ENCODE measurements around the gene AOC3.
"Not testable (repeated sequence)": the region's sequence is repeated elsewhere in the genome, so short reads cannot be mapped to it uniquely, and the experiment has no call there.

The AOC3 gene

GRCh38 chr17:42844761-42845555, 6.0 kb upstream of the AOC3 start:
- no peak for DNase-seq

GRCh38 chr17:42845556-42845917, 5.5 kb upstream of the AOC3 start:
- DNase-seq: no peak

GRCh38 chr17:42845918-42846593, 4.9 kb upstream of the AOC3 start:
- no peak for DNase-seq

GRCh38 chr17:42846594-42847280, 4.3 kb upstream of the AOC3 start:
- DNase-seq: no peak

- no peak for DNase-seq
These were observed 2.9 kb upstream of the AOC3 start for GRCh38 chr17:42848093-42848492.

- DNase-seq: no peak
These were observed 2.0 kb upstream of the AOC3 start for GRCh38 chr17:42849031-42849430.

GRCh38 chr17:42849451-42850181, 1.4 kb upstream of the AOC3 start:
- DNase-seq: no peak

- DNase-seq: not testable (repeated sequence)
These were observed 607 bp downstream of the AOC3 start for GRCh38 chr17:42851371-42852240.

- DNase-seq: no peak
These were observed 1.4 kb downstream of the AOC3 start for GRCh38 chr17:42852351-42852750.

- DNase-seq: no peak
These were observed 2.0 kb downstream of the AOC3 start for GRCh38 chr17:42853004-42853403.

- no peak for DNase-seq
These were observed 2.6 kb downstream of the AOC3 start for GRCh38 chr17:42853597-42853967.

GRCh38 chr17:42853968-42854790, 3.2 kb downstream of the AOC3 start:
- DNase-seq: no peak

- DNase-seq: no peak
These were observed 4.1 kb downstream of the AOC3 start for GRCh38 chr17:42855048-42855596.

- DNase-seq: not testable (repeated sequence)
These were observed 5.1 kb downstream of the AOC3 start for GRCh38 chr17:42856093-42856492.

- DNase-seq: not testable (repeated sequence)
These were observed 5.5 kb downstream of the AOC3 start for GRCh38 chr17:42856516-42856915.

- DNase-seq: no peak
These were observed 6.4 kb downstream of the AOC3 start for GRCh38 chr17:42857389-42857788.

GRCh38 chr17:42865638-42866094, 14.7 kb downstream of the AOC3 start:
- no peak for DNase-seq

GRCh38 chr17:42866216-42866615, 15.2 kb downstream of the AOC3 start:
- DNase-seq: no peak

GRCh38 chr17:42866631-42867575, 15.9 kb downstream of the AOC3 start:
- DNase-seq: no peak
